GM12873 (cell line): ENCODE measurements around the gene RPL27A.

Source experiments
- TF ChIP-seq, protein P1 (sequence below): IDR thresholded peaks from 2 replicates; pipeline ENCODE4 v1.5.1; 2012; ENCODE audit warnings: low read depth, mild to moderate bottlenecking, moderate library complexity, low read length, control low read depth; ENCODE audit not compliant: insufficient read depth; ENCODE audit errors: missing control alignments

The RPL27A gene

DNA sequence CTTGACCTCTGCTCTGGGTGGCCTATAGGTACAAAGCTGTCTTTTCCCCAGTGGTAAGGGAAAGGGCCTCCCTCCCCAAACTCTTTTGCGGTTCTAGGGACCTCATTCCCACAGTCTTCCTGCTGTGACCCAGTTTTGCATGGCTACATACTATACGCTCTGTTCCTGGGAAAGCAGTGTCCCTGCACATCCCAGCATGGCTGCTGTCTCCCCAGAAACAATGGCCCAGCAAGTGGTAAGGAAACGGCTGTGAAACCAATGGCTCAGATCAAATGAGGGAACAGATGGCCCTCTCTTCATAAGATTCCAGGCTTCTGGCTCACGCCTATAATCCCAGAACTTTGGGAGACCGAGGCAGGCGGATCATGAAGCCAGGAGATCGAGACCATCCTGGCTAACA is 41.1 kb downstream of the RPL27A start:
- TF ChIP-seq, protein P1, sequence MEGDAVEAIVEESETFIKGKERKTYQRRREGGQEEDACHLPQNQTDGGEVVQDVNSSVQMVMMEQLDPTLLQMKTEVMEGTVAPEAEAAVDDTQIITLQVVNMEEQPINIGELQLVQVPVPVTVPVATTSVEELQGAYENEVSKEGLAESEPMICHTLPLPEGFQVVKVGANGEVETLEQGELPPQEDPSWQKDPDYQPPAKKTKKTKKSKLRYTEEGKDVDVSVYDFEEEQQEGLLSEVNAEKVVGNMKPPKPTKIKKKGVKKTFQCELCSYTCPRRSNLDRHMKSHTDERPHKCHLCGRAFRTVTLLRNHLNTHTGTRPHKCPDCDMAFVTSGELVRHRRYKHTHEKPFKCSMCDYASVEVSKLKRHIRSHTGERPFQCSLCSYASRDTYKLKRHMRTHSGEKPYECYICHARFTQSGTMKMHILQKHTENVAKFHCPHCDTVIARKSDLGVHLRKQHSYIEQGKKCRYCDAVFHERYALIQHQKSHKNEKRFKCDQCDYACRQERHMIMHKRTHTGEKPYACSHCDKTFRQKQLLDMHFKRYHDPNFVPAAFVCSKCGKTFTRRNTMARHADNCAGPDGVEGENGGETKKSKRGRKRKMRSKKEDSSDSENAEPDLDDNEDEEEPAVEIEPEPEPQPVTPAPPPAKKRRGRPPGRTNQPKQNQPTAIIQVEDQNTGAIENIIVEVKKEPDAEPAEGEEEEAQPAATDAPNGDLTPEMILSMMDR: no peak

DNA sequence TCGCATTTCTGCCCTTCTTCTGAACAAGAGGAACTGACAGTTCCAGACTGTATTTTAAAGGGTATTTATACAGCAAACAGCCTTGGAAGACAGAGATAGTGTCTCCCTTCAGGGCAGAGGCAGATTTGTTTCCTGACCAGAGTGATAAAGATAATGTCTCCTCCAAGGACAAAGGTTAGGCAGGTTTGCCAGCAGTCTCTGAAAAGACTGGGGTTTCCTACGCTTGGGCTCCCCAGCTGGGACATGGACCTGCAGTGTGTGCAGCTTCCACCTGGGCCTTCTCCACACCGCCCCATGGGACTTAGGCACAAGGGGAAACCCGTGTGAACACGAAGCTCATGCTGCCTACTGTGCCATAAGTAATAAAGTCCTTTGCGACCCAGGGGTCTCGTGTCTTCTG is 42.1 kb downstream of the RPL27A start:
- TF ChIP-seq, protein P1: no peak

DNA sequence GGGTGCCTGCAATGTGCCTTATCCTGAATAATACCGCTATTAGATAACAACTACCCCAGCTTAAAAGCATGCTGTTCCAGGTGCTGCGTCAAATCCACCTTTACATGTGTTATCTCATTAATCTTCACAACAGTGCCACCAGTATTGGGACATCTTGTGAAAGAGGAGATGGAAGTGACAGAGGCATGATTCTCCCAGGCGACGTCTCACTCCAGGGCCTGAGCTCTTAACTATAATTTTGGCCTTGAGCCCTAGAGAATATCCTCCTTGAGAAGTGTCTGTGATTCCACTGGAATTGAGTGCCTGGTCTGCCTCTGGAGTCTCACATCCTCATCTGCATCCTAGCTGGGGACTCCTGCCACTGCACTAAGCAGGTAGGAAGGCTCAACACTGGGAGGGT is 43.8 kb downstream of the RPL27A start:
- TF ChIP-seq, protein P1: no peak

DNA sequence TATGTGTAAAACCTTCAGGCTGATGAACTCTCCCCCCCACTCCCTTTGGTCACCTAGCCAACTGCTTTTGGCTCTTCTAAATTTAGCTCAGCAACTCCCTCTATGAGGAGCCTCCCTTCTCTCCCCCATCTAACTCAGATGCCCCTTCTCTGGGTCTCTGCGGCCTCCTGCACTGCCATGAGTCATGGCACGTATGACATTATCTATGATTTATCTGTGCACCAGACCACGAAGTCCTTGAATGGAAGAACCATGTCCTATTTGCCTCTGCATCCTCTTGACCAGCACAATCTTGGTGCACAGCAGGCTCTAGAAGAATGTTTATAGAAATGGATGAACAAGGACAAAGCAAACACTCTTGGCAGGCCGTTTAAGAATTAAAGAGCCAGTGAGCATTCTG is 46.0 kb downstream of the RPL27A start:
- TF ChIP-seq, protein P1: no peak

DNA sequence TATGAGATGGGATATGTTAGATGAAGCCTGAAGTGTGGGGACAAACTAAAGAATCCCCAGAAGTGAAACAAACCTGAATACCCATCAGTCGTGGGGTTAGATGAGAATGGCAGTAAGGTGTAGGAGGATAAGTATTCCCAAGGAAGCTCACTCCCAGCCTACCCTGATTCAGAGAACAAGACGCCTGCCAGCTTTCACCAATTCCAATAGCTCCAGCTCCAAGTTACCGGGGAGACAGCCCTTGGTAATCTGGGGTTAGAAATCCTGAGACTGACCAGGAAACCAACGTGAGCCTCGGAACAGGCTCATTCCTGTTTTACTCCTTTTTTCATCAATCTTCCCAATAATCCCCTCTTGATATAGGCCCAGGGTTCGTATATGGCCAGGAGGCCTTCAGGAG is 46.5 kb downstream of the RPL27A start:
- TF ChIP-seq, protein P1: no peak

DNA sequence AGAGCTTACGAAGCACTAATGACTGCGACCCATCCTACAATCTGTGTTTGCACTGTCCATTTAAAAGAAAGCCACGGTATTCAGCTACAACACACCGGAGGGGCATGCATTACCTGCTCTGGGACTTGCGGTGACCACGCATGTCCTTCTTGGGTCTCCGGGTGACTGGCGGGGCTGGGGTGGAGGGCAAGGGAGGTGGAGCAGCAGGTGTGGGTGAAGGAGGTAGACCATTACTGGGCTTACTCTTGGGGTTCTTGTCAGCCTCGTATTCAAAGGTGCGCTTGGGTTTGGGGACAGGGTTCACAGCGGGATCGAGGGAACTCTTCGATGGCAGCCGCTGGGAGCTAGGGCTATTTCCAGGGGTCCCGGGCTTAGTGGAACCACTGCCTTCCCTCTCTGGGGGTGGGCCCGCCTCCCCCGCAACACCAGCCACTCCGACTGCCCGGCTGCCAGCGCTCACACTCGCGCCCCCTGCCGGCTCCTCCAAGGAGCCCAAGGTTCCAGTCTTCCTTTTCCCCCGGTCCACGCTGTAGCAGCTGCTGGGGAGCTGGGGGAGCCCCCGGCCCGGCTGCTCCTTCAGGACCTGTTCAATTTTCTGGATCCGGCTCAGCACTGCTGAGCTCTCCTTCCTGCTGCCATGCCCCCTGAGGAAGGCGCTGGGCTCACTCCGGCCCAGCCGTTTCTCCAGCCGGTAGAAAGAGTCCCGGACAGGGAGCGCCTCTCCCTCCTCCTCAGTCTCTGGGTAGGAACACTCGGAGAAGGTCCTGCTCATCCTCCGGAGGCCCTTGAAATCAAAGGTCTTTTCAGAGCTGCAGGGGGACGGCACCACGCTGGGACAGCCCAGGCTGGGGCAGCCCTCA is 47.5 kb downstream of the RPL27A start:
- TF ChIP-seq, protein P1: no peak

DNA sequence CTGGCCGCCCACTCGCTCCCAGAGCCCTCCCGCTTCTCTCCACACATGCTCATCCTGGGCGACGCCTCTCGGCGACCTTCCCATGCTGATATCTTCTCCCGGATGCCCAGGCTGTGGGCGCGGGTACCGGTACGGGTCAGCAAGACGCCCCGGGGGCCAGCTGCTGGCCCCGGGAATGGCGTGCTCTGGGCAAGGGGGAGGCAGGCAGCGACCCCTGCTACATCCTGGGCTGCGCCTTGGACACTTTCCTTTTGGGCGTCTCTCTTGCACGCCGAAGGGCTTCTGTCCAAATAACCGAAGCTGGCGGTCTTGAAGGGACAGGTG is 48.1 kb downstream of the RPL27A start:
- TF ChIP-seq, protein P1: no peak
